HEK293 (cell line): ENCODE results near the gene WNT7B.

Experiments
- EGR2 ChIP-seq: fragments of 450-650 bp; formaldehyde crosslinking; IDR thresholded peaks from 2 replicates; pipeline ENCODE4 v1.5.1; 2016; ENCODE audit warnings: low read depth, missing biosample characterization, missing genetic modification characterization
- GLI2 ChIP-seq: fragments of 450-650 bp; formaldehyde crosslinking; IDR thresholded peaks from 2 replicates; pipeline ENCODE4; 2017; ENCODE audit warnings: missing biosample characterization, missing genetic modification characterization, low read depth, borderline replicate concordance
- KLF7 ChIP-seq: fragments of 450-650 bp; formaldehyde crosslinking; IDR thresholded peaks from 2 replicates; pipeline ENCODE4 v1.5.1; 2016; ENCODE audit warnings: missing biosample characterization, missing genetic modification characterization, borderline replicate concordance
- KLF9 ChIP-seq: fragments of 450-650 bp; formaldehyde crosslinking; IDR thresholded peaks from 2 replicates; pipeline ENCODE4 v1.5.1; 2016; ENCODE audit warnings: missing biosample characterization, missing genetic modification characterization, low read depth
- OVOL3 ChIP-seq: fragments of 450-650 bp; formaldehyde crosslinking; IDR thresholded peaks from 2 replicates; pipeline ENCODE4 v1.5.1; 2016; ENCODE audit warnings: missing biosample characterization, missing genetic modification characterization
- SALL2 ChIP-seq: fragments of 450-650 bp; formaldehyde crosslinking; IDR thresholded peaks from 2 replicates; pipeline ENCODE4 v1.5.0; 2017; ENCODE audit warnings: missing biosample characterization, mild to moderate bottlenecking, missing genetic modification characterization, borderline replicate concordance
- SP2 ChIP-seq: fragments of 450-650 bp; formaldehyde crosslinking; IDR thresholded peaks from 2 replicates; pipeline ENCODE4 v1.5.1; 2016; ENCODE audit warnings: missing biosample characterization, missing genetic modification characterization
- SP3 ChIP-seq: fragments of 450-650 bp; formaldehyde crosslinking; IDR thresholded peaks from 2 replicates; pipeline ENCODE4 v1.5.1; 2016; ENCODE audit warnings: missing biosample characterization, missing genetic modification characterization
- ZBTB48 ChIP-seq: fragments of 450-650 bp; formaldehyde crosslinking; IDR thresholded peaks from 2 replicates; pipeline ENCODE4 v1.5.1; 2016; ENCODE audit warnings: missing biosample characterization, missing genetic modification characterization
- ZBTB7A ChIP-seq: fragments of 450-650 bp; formaldehyde crosslinking; IDR thresholded peaks from 2 replicates; pipeline ENCODE4 v1.5.1; 2016; ENCODE audit warnings: low read depth, missing biosample characterization, missing genetic modification characterization
- ZBTB8A ChIP-seq: fragments of 450-650 bp; formaldehyde crosslinking; IDR thresholded peaks from 2 replicates; pipeline ENCODE4 v1.5.1; 2016; ENCODE audit warnings: missing biosample characterization, missing genetic modification characterization
- ZFHX2 ChIP-seq: fragments of 450-650 bp; formaldehyde crosslinking; conservative IDR thresholded peaks from 2 replicates; pipeline ENCODE4 v1.5.1; 2016; ENCODE audit warnings: missing biosample characterization, missing genetic modification characterization
- ZFP3 ChIP-seq: fragments of 450-650 bp; formaldehyde crosslinking; IDR thresholded peaks from 2 replicates; pipeline ENCODE4 v1.5.1; 2016; ENCODE audit warnings: low read depth, missing biosample characterization, missing genetic modification characterization
- ZNF132 ChIP-seq: fragments of 450-650 bp; formaldehyde crosslinking; IDR thresholded peaks from 2 replicates; pipeline ENCODE4 v1.5.1; 2017; ENCODE audit warnings: missing biosample characterization, missing genetic modification characterization, borderline replicate concordance
- ZNF146 ChIP-seq: fragments of 450-650 bp; formaldehyde crosslinking; IDR thresholded peaks from 2 replicates; pipeline ENCODE4 v1.5.1; 2016; ENCODE audit warnings: missing biosample characterization, missing genetic modification characterization
- ZNF169 ChIP-seq: fragments of 450-650 bp; formaldehyde crosslinking; IDR thresholded peaks from 2 replicates; pipeline ENCODE4 v1.5.1; 2016; ENCODE audit warnings: missing biosample characterization, missing genetic modification characterization
- ZNF24 ChIP-seq: fragments of 450-650 bp; formaldehyde crosslinking; IDR thresholded peaks from 2 replicates; pipeline ENCODE4 v1.5.1; 2016; ENCODE audit warnings: missing biosample characterization, missing genetic modification characterization
- ZNF248 ChIP-seq: fragments of 450-650 bp; formaldehyde crosslinking; IDR thresholded peaks from 2 replicates; pipeline ENCODE4 v1.5.1; 2017; ENCODE audit warnings: missing biosample characterization, missing genetic modification characterization
- ZNF391 ChIP-seq: fragments of 450-650 bp; formaldehyde crosslinking; IDR thresholded peaks from 2 replicates; pipeline ENCODE4 v1.5.1; 2016; ENCODE audit warnings: low read depth, missing biosample characterization, missing genetic modification characterization, borderline replicate concordance
- ZNF394 ChIP-seq: fragments of 450-650 bp; formaldehyde crosslinking; IDR thresholded peaks from 2 replicates; pipeline ENCODE4 v1.5.1; 2016; ENCODE audit warnings: missing biosample characterization, missing genetic modification characterization, mild to moderate bottlenecking, moderate library complexity, borderline replicate concordance
- ZNF404 ChIP-seq: fragments of 450-650 bp; formaldehyde crosslinking; IDR thresholded peaks from 2 replicates; pipeline ENCODE4 v1.5.1; 2017; ENCODE audit warnings: missing biosample characterization, missing genetic modification characterization
- ZNF423 ChIP-seq: fragments of 450-650 bp; formaldehyde crosslinking; IDR thresholded peaks from 2 replicates; pipeline ENCODE4 v1.5.1; 2016; ENCODE audit warnings: missing biosample characterization, missing genetic modification characterization
- ZNF501 ChIP-seq: fragments of 450-650 bp; formaldehyde crosslinking; IDR thresholded peaks from 2 replicates; pipeline ENCODE4 v1.5.1; 2016; ENCODE audit warnings: missing biosample characterization, missing genetic modification characterization
- ZNF596 ChIP-seq: fragments of 450-650 bp; IDR thresholded peaks from 2 replicates; pipeline ENCODE4 v1.5.0; 2018; ENCODE audit warnings: missing biosample characterization, mild to moderate bottlenecking, missing genetic modification characterization, moderate library complexity
- ZNF600 ChIP-seq: fragments of 450-650 bp; formaldehyde crosslinking; IDR thresholded peaks from 2 replicates; pipeline ENCODE4 v1.5.1; 2016; ENCODE audit warnings: missing biosample characterization, missing genetic modification characterization
- ZNF623 ChIP-seq: fragments of 450-650 bp; formaldehyde crosslinking; IDR thresholded peaks from 2 replicates; pipeline ENCODE4 v1.5.1; 2016; ENCODE audit warnings: missing biosample characterization, missing genetic modification characterization
- ZNF747 ChIP-seq: fragments of 450-650 bp; formaldehyde crosslinking; IDR thresholded peaks from 2 replicates; pipeline ENCODE4 v1.5.1; 2016; ENCODE audit warnings: missing biosample characterization, missing genetic modification characterization
- ZNF777 ChIP-seq: fragments of 450-650 bp; formaldehyde crosslinking; IDR thresholded peaks from 2 replicates; pipeline ENCODE4 v1.5.1; 2017; ENCODE audit warnings: missing biosample characterization, missing genetic modification characterization, borderline replicate concordance
- ZNF792 ChIP-seq: fragments of 450-650 bp; formaldehyde crosslinking; IDR thresholded peaks from 2 replicates; pipeline ENCODE4 v1.5.1; 2016; ENCODE audit warnings: missing biosample characterization, missing genetic modification characterization
- TF ChIP-seq, protein P1 (sequence below): fragments of 450-650 bp; formaldehyde crosslinking; IDR thresholded peaks from 2 replicates; pipeline ENCODE4 v1.5.1; 2017; ENCODE audit warnings: missing biosample characterization, missing genetic modification characterization
- TF ChIP-seq, protein P2 (sequence below): fragments of 450-650 bp; formaldehyde crosslinking; IDR thresholded peaks from 2 replicates; pipeline ENCODE4 v1.5.1; 2017; ENCODE audit warnings: missing biosample characterization, missing genetic modification characterization
- TF ChIP-seq, protein P3 (sequence below): fragments of 450-650 bp; formaldehyde crosslinking; IDR thresholded peaks from 2 replicates; pipeline ENCODE4 v1.5.1; 2016; ENCODE audit warnings: missing biosample characterization, missing genetic modification characterization
- TF ChIP-seq, protein P4 (sequence below): fragments of 450-650 bp; formaldehyde crosslinking; IDR thresholded peaks from 2 replicates; pipeline ENCODE4 v1.5.1; 2016; ENCODE audit warnings: missing biosample characterization, missing genetic modification characterization

Gene WNT7B

DNA sequence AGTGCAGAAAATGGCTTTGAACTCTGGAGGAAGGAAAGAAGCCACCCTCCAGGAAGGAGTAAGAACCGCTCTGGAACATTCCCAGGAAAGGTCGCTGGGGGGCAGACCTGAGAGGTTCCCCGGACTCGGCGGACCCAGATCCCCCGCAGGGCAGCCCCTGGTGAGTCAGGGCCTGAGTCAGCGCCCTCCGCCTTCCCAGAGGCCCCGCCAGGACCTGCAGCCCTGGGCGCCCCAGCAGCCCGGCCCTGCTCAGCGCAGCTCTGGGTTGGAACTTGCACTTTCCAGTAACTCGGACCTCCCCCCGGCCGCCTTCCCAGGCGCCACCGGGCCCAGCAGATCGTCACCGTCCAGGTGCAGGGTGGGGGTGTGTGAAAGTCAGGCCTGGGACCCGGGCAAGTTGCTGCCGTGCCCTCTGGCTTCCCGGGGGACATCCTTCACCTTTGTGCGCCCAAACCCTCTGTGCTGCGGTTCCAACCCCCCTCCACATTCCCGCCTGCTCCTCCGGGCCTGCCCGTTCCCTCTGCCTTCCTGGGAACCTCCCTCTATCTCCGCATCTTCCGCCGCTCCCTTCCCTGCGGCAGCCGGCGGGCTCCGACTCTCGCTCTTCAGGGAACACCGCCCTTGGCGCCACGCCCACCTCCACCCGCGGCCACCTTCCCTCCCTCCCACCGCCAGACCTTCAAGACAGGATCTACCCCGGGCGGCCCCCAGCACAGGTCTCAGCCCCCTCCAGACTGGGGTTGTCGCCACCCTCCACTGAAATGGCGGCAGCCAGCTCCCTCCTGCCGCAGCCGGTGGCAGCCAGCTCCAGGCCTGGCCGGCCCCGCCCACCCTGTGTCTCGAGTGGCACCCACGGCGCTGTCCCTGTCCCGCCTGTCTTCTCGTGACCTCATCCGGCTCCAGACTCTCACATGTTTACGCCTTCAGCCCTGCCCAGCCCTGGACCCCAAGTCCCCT is 36.8 kb upstream of the WNT7B start (continued):
- no peak for TF ChIP-seq ZNF747 (tag by site-specific recombination)
- peak; percentile 96 for TF ChIP-seq ZBTB48
- TF ChIP-seq SP3 (tag by site-specific recombination), result peak; percentile 92
- no peak for TF ChIP-seq SALL2 (tag by site-specific recombination)
- TF ChIP-seq, protein P1, sequence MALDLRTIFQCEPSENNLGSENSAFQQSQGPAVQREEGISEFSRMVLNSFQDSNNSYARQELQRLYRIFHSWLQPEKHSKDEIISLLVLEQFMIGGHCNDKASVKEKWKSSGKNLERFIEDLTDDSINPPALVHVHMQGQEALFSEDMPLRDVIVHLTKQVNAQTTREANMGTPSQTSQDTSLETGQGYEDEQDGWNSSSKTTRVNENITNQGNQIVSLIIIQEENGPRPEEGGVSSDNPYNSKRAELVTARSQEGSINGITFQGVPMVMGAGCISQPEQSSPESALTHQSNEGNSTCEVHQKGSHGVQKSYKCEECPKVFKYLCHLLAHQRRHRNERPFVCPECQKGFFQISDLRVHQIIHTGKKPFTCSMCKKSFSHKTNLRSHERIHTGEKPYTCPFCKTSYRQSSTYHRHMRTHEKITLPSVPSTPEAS (tag by site-specific recombination), result no peak
- TF ChIP-seq, protein P2, sequence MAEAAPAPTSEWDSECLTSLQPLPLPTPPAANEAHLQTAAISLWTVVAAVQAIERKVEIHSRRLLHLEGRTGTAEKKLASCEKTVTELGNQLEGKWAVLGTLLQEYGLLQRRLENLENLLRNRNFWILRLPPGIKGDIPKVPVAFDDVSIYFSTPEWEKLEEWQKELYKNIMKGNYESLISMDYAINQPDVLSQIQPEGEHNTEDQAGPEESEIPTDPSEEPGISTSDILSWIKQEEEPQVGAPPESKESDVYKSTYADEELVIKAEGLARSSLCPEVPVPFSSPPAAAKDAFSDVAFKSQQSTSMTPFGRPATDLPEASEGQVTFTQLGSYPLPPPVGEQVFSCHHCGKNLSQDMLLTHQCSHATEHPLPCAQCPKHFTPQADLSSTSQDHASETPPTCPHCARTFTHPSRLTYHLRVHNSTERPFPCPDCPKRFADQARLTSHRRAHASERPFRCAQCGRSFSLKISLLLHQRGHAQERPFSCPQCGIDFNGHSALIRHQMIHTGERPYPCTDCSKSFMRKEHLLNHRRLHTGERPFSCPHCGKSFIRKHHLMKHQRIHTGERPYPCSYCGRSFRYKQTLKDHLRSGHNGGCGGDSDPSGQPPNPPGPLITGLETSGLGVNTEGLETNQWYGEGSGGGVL (tag by site-specific recombination), result peak; percentile 97
- TF ChIP-seq ZNF24 (tag by site-specific recombination), result 0 out of 2 replicates have a peak, but pooled peaks have one; percentile 79
- peak; percentile 100 for TF ChIP-seq KLF9 (tag by site-specific recombination)
- TF ChIP-seq ZNF169 (tag by site-specific recombination), result no peak
- TF ChIP-seq ZNF132 (tag by site-specific recombination), result no peak
- 0 out of 2 replicates have a peak, but pooled peaks have one; percentile 4 for TF ChIP-seq ZNF146 (tag by site-specific recombination)
- TF ChIP-seq OVOL3 (tag by site-specific recombination), result peak; percentile 63; the same call in 1 of the 2 replicates
- no peak for TF ChIP-seq ZNF391 (tag by site-specific recombination)
- no peak for TF ChIP-seq GLI2
- peak; percentile 99 for TF ChIP-seq ZBTB8A (tag by site-specific recombination)
- peak; percentile 93 for TF ChIP-seq ZFHX2 (tag by site-specific recombination)
- no peak for TF ChIP-seq ZNF404 (tag by site-specific recombination)
- TF ChIP-seq ZNF600 (tag by site-specific recombination), result peak; percentile 99
- no peak for TF ChIP-seq ZNF596
- TF ChIP-seq EGR2 (tag by site-specific recombination), result peak; percentile 89
- peak; percentile 96 for TF ChIP-seq ZNF423 (tag by site-specific recombination)
- TF ChIP-seq ZNF623, result peak; percentile 23; the same call in 1 of the 2 replicates
- peak; percentile 24; the same call in 1 of the 2 replicates for TF ChIP-seq ZNF777 (tag by site-specific recombination)
- TF ChIP-seq ZNF248 (tag by site-specific recombination), result no peak
- TF ChIP-seq, protein P3, sequence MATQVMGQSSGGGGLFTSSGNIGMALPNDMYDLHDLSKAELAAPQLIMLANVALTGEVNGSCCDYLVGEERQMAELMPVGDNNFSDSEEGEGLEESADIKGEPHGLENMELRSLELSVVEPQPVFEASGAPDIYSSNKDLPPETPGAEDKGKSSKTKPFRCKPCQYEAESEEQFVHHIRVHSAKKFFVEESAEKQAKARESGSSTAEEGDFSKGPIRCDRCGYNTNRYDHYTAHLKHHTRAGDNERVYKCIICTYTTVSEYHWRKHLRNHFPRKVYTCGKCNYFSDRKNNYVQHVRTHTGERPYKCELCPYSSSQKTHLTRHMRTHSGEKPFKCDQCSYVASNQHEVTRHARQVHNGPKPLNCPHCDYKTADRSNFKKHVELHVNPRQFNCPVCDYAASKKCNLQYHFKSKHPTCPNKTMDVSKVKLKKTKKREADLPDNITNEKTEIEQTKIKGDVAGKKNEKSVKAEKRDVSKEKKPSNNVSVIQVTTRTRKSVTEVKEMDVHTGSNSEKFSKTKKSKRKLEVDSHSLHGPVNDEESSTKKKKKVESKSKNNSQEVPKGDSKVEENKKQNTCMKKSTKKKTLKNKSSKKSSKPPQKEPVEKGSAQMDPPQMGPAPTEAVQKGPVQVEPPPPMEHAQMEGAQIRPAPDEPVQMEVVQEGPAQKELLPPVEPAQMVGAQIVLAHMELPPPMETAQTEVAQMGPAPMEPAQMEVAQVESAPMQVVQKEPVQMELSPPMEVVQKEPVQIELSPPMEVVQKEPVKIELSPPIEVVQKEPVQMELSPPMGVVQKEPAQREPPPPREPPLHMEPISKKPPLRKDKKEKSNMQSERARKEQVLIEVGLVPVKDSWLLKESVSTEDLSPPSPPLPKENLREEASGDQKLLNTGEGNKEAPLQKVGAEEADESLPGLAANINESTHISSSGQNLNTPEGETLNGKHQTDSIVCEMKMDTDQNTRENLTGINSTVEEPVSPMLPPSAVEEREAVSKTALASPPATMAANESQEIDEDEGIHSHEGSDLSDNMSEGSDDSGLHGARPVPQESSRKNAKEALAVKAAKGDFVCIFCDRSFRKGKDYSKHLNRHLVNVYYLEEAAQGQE, result 0 out of 2 replicates have a peak, but pooled peaks have one; percentile 43
- peak; percentile 77; the same call in 1 of the 2 replicates for TF ChIP-seq ZNF792 (tag by site-specific recombination)
- peak; percentile 95 for TF ChIP-seq KLF7
- TF ChIP-seq ZFP3 (tag by site-specific recombination), result no peak
- TF ChIP-seq, protein P4, sequence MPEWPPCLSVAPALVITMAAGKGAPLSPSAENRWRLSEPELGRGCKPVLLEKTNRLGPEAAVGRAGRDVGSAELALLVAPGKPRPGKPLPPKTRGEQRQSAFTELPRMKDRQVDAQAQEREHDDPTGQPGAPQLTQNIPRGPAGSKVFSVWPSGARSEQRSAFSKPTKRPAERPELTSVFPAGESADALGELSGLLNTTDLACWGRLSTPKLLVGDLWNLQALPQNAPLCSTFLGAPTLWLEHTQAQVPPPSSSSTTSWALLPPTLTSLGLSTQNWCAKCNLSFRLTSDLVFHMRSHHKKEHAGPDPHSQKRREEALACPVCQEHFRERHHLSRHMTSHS (tag by site-specific recombination), result no peak
- TF ChIP-seq ZNF501, result peak; percentile 59; the same call in 1 of the 2 replicates
- TF ChIP-seq ZBTB7A (tag by site-specific recombination), result peak; percentile 51; the same call in 1 of the 2 replicates
- peak; percentile 68; the same call in 1 of the 2 replicates for TF ChIP-seq ZNF394 (tag by site-specific recombination)
- peak; percentile 85 for TF ChIP-seq SP2
